ENCODE results near the gene GOLGA3. TPM values are rescaled to one million over a fixed set of nuclear protein-coding genes. Genes with fewer than 3 reads are reported as not detected.

Gene GOLGA3
- total RNA-seq, 4 donors from 2014 or later, result 37.0 to 62.2 (median 54.0) TPM

DNA sequence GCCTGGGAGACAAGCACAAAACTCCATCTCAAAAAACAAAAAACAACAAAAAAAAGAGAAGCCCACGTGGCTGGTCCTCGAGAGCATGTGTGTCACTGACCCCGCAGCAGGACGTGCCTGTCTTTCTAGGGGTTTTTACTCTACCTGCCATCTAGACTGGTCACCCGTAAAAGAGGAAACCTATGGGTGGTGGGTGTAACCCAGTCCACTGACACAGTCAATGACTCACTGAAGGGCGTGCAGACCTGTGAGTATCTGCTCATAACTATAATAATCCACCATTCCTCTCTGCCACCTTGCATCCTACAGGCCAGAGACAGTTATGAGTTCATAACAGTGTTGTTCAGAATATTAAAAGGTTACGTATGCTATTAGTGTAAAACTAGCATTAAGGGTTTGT is 4.6 kb downstream of the GOLGA3 start:
- intact Hi-C loops (cut with DNase I), result no loop called here
- peak overlapping the region in 3 of 4 donors; percentile 39 to 70 (median 66) for H3K27ac ChIP-seq
- H3K27me3 ChIP-seq, result no peaks in the 10 kb centered on the region
- H3K4me3 ChIP-seq, result no peak overlapping the region
- H3K9me3 ChIP-seq, result no peaks in the 10 kb centered on the region
- no peak for DNase-seq
- TF ChIP-seq, protein P1, sequence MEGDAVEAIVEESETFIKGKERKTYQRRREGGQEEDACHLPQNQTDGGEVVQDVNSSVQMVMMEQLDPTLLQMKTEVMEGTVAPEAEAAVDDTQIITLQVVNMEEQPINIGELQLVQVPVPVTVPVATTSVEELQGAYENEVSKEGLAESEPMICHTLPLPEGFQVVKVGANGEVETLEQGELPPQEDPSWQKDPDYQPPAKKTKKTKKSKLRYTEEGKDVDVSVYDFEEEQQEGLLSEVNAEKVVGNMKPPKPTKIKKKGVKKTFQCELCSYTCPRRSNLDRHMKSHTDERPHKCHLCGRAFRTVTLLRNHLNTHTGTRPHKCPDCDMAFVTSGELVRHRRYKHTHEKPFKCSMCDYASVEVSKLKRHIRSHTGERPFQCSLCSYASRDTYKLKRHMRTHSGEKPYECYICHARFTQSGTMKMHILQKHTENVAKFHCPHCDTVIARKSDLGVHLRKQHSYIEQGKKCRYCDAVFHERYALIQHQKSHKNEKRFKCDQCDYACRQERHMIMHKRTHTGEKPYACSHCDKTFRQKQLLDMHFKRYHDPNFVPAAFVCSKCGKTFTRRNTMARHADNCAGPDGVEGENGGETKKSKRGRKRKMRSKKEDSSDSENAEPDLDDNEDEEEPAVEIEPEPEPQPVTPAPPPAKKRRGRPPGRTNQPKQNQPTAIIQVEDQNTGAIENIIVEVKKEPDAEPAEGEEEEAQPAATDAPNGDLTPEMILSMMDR (IDR thresholded peaks at IDR 0.05), result peak in 1 of 6 experiments; percentile 6
- TF ChIP-seq POLR2A (IDR thresholded peaks at IDR 0.05), result no peak
- H3K36me3 ChIP-seq, result peaks cover 12 to 78% (median 20%) of the 10 kb centered on the region in 3 donors
- peaks cover 14 to 54% (median 17%) of the 10 kb centered on the region in 3 donors for H3K4me1 ChIP-seq
- WGBS, 2 donors, result 72 to 87% methylated on average over 7 of the region's 7 CpGs

DNA sequence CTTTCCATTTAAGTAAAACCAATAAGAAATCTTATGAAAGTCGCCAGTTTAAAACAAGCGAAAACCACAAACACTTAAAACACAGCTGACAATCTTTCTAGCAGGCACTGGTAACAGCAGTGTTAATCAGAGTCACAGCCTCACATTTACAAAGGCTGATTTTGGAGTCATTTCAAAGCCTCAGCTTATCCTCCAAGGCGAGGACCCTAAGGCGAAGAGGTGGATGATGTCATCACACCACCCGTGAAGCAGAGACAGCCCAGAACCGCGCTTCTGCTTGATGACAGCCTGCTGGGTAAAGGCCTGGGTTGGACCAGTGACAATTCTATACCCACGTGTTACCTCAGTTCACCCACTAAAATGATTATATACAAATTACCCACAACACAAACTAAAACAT is 10.1 kb downstream of the GOLGA3 start:
- intact Hi-C loops (cut with DNase I), result no loop called here
- TF ChIP-seq, protein P1 (IDR thresholded peaks at IDR 0.05), result no peak
- TF ChIP-seq POLR2A (IDR thresholded peaks at IDR 0.05), result no peak
- H3K4me1 ChIP-seq, result peaks cover 0 to 8% (median 3%) of the 10 kb centered on the region in 3 donors
- H3K36me3 ChIP-seq, result peaks cover 26 to 88% (median 56%) of the 10 kb centered on the region in 3 donors
- no peaks in the 10 kb centered on the region for H3K9me3 ChIP-seq
- no peak for DNase-seq
- no peak overlapping the region for H3K4me3 ChIP-seq
- no peak overlapping the region for H3K27ac ChIP-seq
- H3K27me3 ChIP-seq, result no peaks in the 10 kb centered on the region
- 87 to 92% methylated on average over 8 of the region's 8 CpGs for WGBS, 2 donors

DNA sequence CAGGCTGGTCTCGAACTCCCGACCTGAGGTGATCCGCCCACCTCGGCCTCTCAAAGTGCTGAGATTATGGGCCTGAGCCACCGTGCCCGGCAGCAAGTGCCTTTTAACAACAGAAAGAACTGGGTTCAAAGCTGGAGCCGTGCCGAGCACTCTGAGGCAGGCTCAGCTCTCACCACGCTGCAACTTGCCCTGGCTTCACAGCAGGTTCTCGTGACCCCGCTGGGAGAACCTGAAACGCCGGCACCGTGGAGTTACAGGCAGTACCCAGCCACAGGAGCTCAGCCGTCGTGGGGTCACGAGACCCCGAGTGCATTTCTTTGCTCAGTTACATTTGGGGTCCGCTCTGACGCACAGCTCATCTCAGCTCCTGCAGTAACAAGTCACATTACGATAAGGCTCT is 14.4 kb downstream of the GOLGA3 start:
- DNase-seq, result no peak
- Histone ChIP-seq H3K4me1 (no peaks in the 10 kb centered on the region), H3K27me3 (no peaks in the 10 kb centered on the region), H3K4me3 (no peak overlapping the region), H3K9me3 (no peaks in the 10 kb centered on the region), H3K36me3 (peaks cover 25 to 92% (median 67%) of the 10 kb centered on the region in 3 donors), H3K27ac (no peak overlapping the region)
- intact Hi-C loops (cut with DNase I), result no loop called here
- 94 to 98% methylated on average over 13 to 16 of the region's 21 CpGs for WGBS, 2 donors
- no peak for TF ChIP-seq POLR2A (IDR thresholded peaks at IDR 0.05)
- TF ChIP-seq, protein P1 (IDR thresholded peaks at IDR 0.05), result no peak

DNA sequence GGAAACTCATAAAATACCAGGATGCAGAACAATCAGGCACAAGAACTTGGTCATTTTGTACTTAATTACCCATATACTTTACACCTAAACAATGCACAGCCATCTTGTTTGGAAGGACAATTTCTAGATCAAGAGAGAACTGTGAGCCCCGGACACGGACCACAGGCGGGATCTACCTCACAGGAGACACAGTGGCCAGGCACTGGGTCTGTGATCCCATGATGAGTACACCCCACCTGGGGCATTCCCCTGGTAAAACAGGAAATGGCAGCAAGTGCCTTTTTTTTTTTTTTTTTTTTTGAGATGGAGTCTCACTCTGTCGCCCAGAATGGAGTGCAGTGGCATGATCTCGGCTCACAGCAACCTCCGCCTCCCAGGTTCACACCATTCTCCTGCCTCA is 15.2 kb downstream of the GOLGA3 start:
- peaks cover 28 to 92% (median 60%) of the 10 kb centered on the region in 3 donors for H3K36me3 ChIP-seq
- intact Hi-C loops (cut with DNase I), result no loop called here
- DNase-seq, result no peak
- H3K9me3 ChIP-seq, result no peaks in the 10 kb centered on the region
- H3K4me3 ChIP-seq, result no peak overlapping the region
- 86 to 90% methylated on average over 6 of the region's 6 CpGs for WGBS, 2 donors
- TF ChIP-seq, protein P1 (IDR thresholded peaks at IDR 0.05), result no peak
- TF ChIP-seq POLR2A (IDR thresholded peaks at IDR 0.05), result no peak
- H3K4me1 ChIP-seq, result no peaks in the 10 kb centered on the region
- no peaks in the 10 kb centered on the region for H3K27me3 ChIP-seq
- no peak overlapping the region for H3K27ac ChIP-seq

DNA sequence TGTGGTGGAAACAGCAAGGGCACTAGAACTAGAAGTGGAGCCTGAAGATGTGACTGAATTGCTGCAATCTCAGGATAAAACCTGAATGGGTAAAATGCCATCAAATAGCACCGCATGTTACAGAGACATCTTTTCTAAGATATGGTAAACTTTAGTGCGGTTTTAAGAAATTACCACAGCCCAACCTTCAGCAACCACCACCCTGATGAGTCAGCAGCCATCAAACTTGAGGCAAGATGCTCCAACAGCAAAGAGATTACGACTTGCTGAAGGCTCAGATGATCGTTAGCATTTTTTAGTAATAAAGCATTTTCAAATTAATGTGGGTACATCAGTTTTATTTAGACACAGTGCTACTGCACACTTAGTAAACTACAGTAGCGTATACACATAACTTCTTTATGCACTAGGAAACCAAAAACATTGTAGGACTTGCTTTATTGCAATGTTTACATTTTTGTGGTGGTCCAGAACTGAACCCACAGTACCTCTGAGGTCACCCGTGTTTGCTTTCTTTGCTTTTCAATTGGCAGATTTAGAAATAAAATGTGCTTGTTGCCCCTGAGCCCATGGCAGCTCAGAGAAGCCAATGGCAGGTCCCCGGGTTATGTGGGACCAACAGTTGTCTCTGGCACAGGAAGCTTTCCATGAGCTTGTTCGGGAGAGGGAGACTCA is 15.9 kb downstream of the GOLGA3 start:
- H3K36me3 ChIP-seq, result peaks cover 34 to 92% (median 58%) of the 10 kb centered on the region in 3 donors
- 87 to 91% methylated on average over 7 to 8 of the region's 8 CpGs for WGBS, 2 donors
- TF ChIP-seq POLR2A (IDR thresholded peaks at IDR 0.05), result no peak
- TF ChIP-seq, protein P1 (IDR thresholded peaks at IDR 0.05), result no peak

More for the DNA sequence above, 15.9 kb downstream of the GOLGA3 start:
- Histone ChIP-seq H3K27me3 (no peaks in the 10 kb centered on the region), H3K4me3 (no peak overlapping the region), H3K4me1 (no peaks in the 10 kb centered on the region), H3K27ac (no peak overlapping the region), H3K9me3 (no peaks in the 10 kb centered on the region)
- DNase-seq, result no peak
- intact Hi-C loops (cut with DNase I), result no loop called here

Data from esophagus squamous epithelium (tissue), 5 donors.